NCI-H2196 treated with DMSO at 0.1 percent for 48 hours (cell line): ENCODE results near the gene SLC1A7.

Experiments
- DNase-seq: peaks from one replicate; lab custom pipeline; 2025; ENCODE audit not compliant: unreplicated experiment; lab: John Stamatoyannopoulos, UW

Gene SLC1A7

GRCh38 chr1:53116307-53116810 is 26.1 kb downstream of the SLC1A7 start:
- DNase-seq = no peak

GRCh38 chr1:53115403-53116306 is 26.8 kb downstream of the SLC1A7 start:
- DNase-seq = no peak

GRCh38 chr1:53114581-53115400 is 27.6 kb downstream of the SLC1A7 start:
- no peak for DNase-seq

- no peak for DNase-seq
Observed at GRCh38 chr1:53114090-53114489, 28.3 kb downstream of the SLC1A7 start.

- no peak for DNase-seq
Observed at GRCh38 chr1:53112861-53113260, 29.6 kb downstream of the SLC1A7 start.

- no peak for DNase-seq
Observed at GRCh38 chr1:53112271-53112774, 30.1 kb downstream of the SLC1A7 start.

GRCh38 chr1:53111693-53112092 is 30.7 kb downstream of the SLC1A7 start:
- DNase-seq = no peak

- DNase-seq = no peak
Observed at GRCh38 chr1:53111073-53111556, 31.3 kb downstream of the SLC1A7 start.

- DNase-seq = no peak
Observed at GRCh38 chr1:53110370-53111072, 31.9 kb downstream of the SLC1A7 start.

- DNase-seq = no peak
Observed at GRCh38 chr1:53108646-53109580, 33.5 kb downstream of the SLC1A7 start.

- peak; percentile 46 for DNase-seq
Observed at GRCh38 chr1:53107570-53108322, 34.7 kb downstream of the SLC1A7 start.

- no peak for DNase-seq
Observed at GRCh38 chr1:53107090-53107489, 35.3 kb downstream of the SLC1A7 start.

- no peak for DNase-seq
Observed at GRCh38 chr1:53104289-53104913, 38.0 kb downstream of the SLC1A7 start.

- no peak for DNase-seq
Observed at GRCh38 chr1:53094533-53094919, 47.9 kb downstream of the SLC1A7 start.

GRCh38 chr1:53093778-53094532 is 48.5 kb downstream of the SLC1A7 start:
- no peak for DNase-seq

GRCh38 chr1:53093451-53093754 is 49.0 kb downstream of the SLC1A7 start:
- no peak for DNase-seq

- no peak for DNase-seq
Observed at GRCh38 chr1:53092659-53093450, 49.6 kb downstream of the SLC1A7 start.
